ENCODE measurements around the gene C1orf105. TPM values are rescaled to one million over a fixed set of nuclear protein-coding genes. Genes with fewer than 3 reads are reported as not detected.

C1orf105 gene, protein sequence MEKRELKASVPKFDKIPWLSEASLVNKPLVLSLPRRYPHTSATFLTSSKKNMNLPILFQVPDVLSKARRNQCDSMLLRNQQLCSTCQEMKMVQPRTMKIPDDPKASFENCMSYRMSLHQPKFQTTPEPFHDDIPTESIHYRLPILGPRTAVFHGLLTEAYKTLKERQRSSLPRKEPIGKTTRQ
- total RNA-seq: not detected in 2 replicates

DNA sequence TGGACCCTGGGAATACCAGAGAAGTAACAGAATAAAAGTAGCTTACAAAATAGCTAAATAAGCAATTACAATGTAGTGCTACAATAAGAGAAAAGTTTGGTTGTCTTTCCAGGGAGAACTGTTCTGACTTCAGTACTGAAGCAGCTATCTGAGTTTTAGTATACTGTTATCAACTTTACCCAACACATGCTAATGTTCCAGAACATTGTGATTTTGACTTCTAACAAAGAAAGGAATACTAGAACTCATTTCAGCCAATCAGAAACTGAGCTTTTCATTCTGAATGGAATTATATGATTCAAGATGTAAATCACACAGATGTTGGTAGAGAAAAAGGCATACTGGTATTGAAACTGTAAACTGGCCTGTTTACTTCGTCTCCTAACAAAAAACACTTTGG, at the start of gene C1orf105:
TSS of gene C1orf105 (plus strand) at position 301 of the 400 bp plus-strand sequence. CDS start 201 bp downstream, outside the sequence.

GRCh38 chr1:172443666-172444453, 23.4 kb downstream of the C1orf105 start, which contains the start of gene PIGC:
PIGC (minus strand) TSS chr1:172444069; CDS start chr1:172442622, 1,447 bp downstream.

Other genes starting within 250 kb of the C1orf105 start
- gene PIGC, start 23.4 kb downstream of the C1orf105 start, total RNA-seq: 21.1 and 25.7 TPM in 2 replicates
- gene SUCO, start 112.5 kb downstream of the C1orf105 start, total RNA-seq: 21.9 and 24.3 TPM in 2 replicates
- gene FASLG, start 238.4 kb downstream of the C1orf105 start, total RNA-seq: not detected in 2 replicates

All from pericardium fibroblast (primary cell).